Coronary artery (tissue), 2 donors: ENCODE data around the gene LGALS1.

Experiments
- DNase-seq: peaks from one replicate; pipeline ENCODE4 v3.0.0-alpha.2; 2017; ENCODE audit warnings: low spot score
- H3K27ac ChIP-seq, 2 donors: fragments of 200-600 bp; sonication (generic); one replicate each; pipeline ENCODE4 v1.5.1; 2016 to 2019
- H3K4me3 ChIP-seq: fragments of 200-600 bp; sonication (generic); 2 replicates; pipeline ENCODE4 v1.5.1; 2016; ENCODE audit warnings: mild to moderate bottlenecking, moderate library complexity
- TF ChIP-seq, protein P1 (sequence below): fragments of 200-600 bp; sonication (generic); IDR thresholded peaks from one replicate; pipeline ENCODE4 v1.5.1; 2019; ENCODE audit warnings: antibody characterized with exemption

Gene LGALS1

DNA sequence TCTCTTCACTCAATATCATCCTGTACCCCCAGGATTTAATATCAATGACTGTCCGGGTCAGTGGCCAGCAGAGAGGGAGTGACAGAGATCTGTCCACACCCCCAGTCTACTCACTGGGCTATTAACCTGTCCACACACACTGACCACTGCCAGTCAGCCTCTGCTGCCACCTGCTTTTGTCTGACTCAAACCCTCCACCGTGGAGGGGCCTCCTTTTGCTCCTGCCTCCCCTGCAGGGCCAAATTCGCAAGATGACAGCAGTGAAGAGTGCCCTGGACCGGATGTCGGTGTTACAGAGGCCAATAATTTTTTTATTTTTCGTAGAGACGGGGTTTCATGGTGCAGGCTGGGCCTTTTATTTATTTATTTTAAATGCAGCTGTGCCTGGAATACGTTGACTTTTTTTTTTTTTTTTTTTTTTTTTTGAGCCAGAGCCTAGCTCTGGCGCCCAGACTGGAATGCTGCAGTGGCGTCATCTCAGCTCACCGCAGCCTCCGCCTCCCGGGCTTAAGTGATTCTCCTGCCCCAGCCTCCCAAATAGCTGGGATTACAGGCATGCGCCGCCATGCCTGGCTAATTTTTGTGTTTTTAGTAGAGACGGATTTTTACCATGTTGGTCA is 11.8 kb upstream of the LGALS1 start:
- H3K4me3 ChIP-seq: no peak overlapping the region
- no peak for DNase-seq
- peak overlapping the region in 1 of 2 donors; percentile 32 for H3K27ac ChIP-seq
- TF ChIP-seq, protein P1, sequence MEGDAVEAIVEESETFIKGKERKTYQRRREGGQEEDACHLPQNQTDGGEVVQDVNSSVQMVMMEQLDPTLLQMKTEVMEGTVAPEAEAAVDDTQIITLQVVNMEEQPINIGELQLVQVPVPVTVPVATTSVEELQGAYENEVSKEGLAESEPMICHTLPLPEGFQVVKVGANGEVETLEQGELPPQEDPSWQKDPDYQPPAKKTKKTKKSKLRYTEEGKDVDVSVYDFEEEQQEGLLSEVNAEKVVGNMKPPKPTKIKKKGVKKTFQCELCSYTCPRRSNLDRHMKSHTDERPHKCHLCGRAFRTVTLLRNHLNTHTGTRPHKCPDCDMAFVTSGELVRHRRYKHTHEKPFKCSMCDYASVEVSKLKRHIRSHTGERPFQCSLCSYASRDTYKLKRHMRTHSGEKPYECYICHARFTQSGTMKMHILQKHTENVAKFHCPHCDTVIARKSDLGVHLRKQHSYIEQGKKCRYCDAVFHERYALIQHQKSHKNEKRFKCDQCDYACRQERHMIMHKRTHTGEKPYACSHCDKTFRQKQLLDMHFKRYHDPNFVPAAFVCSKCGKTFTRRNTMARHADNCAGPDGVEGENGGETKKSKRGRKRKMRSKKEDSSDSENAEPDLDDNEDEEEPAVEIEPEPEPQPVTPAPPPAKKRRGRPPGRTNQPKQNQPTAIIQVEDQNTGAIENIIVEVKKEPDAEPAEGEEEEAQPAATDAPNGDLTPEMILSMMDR: no peak

DNA sequence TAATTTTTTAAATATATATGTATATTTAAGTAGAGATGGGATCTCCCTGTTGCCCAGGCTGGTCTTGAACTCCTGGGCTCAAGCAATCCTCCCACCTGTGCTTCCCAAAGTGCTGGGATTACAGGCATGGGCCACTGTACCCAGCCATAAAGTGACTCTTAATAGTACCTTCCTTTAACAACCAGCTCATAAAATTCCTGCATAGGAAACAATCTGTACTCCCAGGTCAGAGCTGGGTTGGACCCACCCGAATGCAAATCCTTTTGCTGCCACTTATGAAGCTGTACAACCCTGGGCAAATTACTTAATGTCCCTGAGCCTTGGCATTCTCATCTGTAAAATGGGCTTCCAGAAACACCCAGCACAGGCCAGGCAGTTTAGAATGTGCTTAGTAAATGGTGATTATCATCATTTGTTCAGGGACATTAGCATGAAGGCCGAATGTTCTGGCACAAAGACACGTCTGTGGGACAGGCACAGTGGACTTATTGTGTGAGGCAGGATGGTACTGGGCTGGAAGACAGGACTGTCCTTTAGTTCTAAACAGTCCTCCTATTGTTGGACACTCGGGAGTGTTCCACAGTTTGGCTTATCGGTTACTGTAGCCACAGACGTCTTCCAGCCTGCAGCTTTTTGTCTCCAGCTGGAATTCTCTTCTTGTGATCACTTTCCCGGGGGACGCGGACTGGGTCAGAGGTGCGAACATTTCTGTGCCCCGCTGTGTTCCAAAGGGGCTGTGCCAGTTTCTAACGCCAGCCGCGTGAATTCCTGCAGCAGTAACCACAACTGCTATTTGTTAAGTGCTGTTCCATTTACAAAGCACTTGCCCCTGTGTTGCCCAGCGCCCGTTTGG is 11.0 kb upstream of the LGALS1 start:
- Histone ChIP-seq H3K4me3 (no peak overlapping the region), H3K27ac (peak overlapping the region in 1 of 2 donors; percentile 37)
- TF ChIP-seq, protein P1: no peak
- no peak for DNase-seq

DNA sequence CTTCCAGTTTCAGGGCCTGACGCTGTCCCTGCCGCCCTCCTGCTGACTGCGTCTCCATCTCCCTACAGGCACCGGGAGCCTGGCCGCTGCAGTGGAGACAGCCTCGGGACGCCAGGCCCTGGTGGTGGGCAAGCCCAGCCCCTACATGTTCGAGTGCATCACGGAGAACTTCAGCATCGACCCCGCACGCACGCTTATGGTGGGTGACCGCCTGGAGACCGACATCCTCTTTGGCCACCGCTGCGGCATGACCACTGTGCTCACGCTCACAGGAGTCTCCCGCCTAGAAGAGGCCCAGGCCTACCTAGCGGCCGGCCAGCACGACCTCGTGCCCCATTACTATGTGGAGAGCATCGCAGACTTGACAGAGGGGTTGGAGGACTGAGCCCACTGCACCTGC is 9.9 kb upstream of the LGALS1 start:
- Histone ChIP-seq H3K4me3 (no peak overlapping the region), H3K27ac (no peak overlapping the region)
- DNase-seq: no peak
- TF ChIP-seq, protein P1: no peak

DNA sequence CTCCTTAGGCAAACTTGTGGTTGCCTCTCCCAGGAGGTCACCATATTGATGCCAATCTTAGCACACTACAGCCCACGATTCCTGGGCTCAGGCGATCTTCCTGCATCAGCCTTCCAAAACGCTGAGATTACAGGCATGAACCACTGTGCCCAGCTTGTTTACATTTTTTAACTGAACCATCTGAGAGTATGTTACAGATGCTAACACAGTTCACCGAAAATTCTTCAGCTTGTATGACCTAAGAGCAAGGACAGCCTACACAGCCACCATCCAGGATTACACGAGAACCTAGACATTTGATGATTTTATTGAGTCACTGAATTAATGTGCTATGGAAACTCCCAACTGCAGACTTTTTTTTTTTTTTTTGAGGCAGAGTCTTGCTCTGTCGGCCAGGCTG is 5.8 kb upstream of the LGALS1 start:
- DNase-seq: no peak
- Histone ChIP-seq H3K4me3 (no peak overlapping the region), H3K27ac (no peak overlapping the region)
- TF ChIP-seq, protein P1: no peak

DNA sequence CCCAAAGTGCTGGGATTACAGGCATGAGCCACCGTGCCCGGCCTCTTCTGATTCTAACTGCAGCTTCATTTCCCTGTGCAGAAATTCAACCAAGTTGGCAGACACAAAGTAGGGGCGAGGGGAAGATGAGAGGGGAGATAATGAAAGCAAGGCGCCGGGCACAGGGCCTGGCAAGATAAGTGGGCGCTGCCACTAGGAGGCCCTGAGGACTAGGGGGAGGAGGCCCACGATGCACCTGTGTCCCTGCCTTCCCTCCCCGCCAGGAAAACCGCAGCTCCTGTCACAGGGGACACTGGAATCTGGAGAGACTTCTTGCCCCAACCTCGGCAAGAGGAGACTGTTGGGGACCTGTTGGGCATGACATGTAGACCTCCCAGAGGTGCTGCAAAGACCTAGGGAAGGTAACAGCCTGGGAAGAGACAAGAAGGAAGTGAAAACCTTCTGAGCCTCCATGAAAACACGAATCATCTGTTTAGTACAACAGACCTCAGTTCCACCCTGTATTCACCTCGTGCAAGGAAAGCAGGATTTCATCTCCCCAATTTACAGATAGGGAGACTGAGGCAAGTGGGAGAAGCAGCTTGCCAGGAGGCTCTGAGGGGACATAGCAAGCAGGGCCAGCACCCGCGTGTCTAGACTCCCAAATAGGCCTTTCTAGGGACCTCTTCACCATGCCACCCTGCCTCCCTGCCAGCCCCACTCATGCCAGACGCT is 3.1 kb upstream of the LGALS1 start:
- peak overlapping the region in 1 of 2 donors; percentile 71 for H3K27ac ChIP-seq
- no peak for DNase-seq
- no peak overlapping the region for H3K4me3 ChIP-seq
- TF ChIP-seq, protein P1: no peak

DNA sequence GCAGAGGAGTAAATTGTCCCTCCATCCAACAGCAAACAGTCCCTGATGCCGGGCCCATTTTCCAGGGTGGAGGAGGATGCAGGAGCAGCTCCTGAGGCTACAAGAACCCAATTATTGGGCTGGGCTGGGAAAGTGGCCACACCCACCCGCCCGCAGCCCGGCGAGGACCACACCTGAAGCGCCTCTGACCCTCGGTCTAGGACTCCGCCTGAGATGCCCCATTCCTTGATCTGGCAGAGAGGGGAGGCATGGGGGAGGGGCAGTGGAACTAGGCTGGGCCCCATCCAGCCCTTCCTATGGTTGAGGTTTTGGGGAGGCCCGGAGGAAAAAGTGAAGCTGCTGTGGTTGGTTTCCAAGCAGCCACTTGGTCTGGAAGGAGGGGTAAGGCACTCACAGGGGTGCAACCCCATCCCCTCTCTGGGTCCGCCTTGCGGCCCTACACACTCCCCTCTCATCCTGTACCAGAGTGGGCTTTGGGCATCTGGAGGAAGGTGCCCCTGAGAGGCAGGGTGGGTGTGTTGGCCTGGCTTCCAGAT is 2.4 kb upstream of the LGALS1 start:
- DNase-seq: no peak
- TF ChIP-seq, protein P1: no peak
- Histone ChIP-seq H3K4me3 (no peak overlapping the region), H3K27ac (peak overlapping the region in 1 of 2 donors; percentile 71)
